ENCODE measurements around the gene ROR2.

Gene ROR2

DNA sequence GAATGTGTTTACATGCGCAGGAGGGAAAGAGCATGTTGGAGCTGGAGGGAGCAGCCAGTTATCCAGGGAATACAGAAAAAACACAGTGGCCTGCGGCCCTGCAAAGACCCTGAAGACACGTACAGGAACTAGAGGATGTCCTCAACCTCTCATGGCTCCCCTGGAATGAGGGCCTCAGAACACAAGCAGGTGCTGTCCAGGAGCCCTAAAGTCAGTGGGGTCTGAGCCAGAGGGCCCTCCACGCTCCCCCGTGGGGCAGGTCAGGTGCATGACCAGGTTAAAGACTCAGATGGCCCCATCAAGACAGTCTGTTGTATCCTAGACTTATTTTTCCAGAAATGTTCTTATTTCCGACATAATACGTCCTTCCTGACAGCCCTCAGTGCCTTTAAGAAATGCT, 106.9 kb downstream of the ROR2 start:
- Mint-ChIP-seq H3K27me3 (peaks cover 16% of the 10 kb centered on the region), H3K4me1 (ENCODE audit: low read depth) (peaks cover 12% of the 10 kb centered on the region), H3K27ac (no peak overlapping the region), H3K4me3 (no peak overlapping the region), H3K36me3 (ENCODE audit: low read depth) (no peaks in the 10 kb centered on the region), H3K9me3 (no peaks in the 10 kb centered on the region)

DNA sequence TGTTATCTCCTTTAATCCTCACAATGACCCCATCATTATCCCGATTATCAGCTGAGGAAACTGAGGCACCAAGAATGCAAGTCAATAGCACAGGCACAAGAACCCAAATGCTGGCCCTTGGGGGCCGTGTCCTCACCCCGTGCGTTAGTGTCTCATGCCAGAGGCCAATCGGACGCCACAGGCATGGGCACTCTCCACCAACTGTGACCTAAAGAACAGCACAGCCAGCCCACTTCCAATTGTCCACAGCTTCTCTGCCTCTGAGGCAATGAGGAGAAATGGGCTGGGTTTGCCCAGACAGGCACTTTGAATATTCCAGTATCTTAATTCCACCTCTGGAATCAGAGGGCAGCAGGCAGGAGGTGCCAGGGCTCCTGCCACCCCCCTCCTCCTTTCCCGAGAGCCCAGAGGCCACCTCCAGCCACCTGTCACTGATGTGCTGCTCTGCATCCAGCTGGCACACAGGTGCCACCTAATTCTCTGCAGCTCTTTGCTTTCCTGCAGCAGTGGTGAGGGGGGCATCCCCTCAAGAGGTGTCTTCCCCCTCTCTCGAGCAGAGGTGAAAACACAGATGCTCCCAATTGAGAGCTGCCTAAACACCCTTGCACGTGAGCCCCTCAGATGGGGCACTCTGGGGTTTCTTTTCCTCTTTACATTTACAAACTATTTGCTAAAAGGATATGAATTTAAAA, 107.5 kb downstream of the ROR2 start:
- Mint-ChIP-seq H3K27me3 (peaks cover 16% of the 10 kb centered on the region), H3K4me3 (no peak overlapping the region), H3K27ac (no peak overlapping the region), H3K36me3 (ENCODE audit: low read depth) (no peaks in the 10 kb centered on the region), H3K4me1 (ENCODE audit: low read depth) (peaks cover 9% of the 10 kb centered on the region), H3K9me3 (no peaks in the 10 kb centered on the region)

DNA sequence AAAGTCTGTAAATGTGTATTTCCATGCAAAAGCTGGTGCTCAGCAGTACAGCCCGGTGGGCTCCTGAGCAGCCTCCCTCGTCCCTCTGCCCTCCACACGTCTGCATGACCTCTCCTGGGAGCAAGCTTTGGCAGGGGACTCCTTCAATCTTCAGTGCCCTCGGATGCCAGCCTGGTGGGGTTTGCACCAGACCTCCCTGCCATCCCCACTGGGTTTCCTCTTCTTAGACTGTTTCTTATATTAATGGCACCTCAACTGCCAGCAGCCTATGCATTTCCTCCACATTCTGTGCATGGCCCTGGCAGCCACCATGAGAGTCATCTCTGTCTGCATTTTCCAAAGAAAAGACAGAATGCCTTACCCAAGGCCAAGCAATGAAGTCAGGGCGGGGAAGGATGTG, 108.4 kb downstream of the ROR2 start:
- Mint-ChIP-seq H3K36me3 (ENCODE audit: low read depth) (no peaks in the 10 kb centered on the region), H3K27ac (no peak overlapping the region), H3K27me3 (peaks cover 16% of the 10 kb centered on the region), H3K4me1 (ENCODE audit: low read depth) (no peaks in the 10 kb centered on the region), H3K9me3 (no peaks in the 10 kb centered on the region), H3K4me3 (no peak overlapping the region)

DNA sequence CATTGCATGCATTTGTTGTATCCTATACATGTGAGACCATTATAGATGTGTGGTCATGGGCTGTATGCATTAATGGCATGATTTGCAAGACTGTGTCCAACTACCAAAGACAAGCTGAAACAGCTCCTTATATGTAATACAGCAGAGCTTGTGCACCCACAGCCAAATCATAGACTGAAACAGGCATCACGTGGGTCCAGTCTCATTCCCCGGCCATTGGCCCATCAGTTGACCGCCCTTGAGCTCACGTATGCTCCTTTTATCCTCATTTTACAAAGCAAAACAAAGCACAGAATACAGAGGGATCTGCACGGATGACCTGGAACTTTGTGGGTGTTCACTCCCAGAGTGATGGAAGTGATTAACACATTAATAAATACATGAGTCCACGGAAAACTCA, 109.1 kb downstream of the ROR2 start:
- Mint-ChIP-seq H3K27ac (no peak overlapping the region), H3K4me1 (ENCODE audit: low read depth) (no peaks in the 10 kb centered on the region), H3K4me3 (no peak overlapping the region), H3K36me3 (ENCODE audit: low read depth) (no peaks in the 10 kb centered on the region), H3K9me3 (no peaks in the 10 kb centered on the region), H3K27me3 (peaks cover 16% of the 10 kb centered on the region)

DNA sequence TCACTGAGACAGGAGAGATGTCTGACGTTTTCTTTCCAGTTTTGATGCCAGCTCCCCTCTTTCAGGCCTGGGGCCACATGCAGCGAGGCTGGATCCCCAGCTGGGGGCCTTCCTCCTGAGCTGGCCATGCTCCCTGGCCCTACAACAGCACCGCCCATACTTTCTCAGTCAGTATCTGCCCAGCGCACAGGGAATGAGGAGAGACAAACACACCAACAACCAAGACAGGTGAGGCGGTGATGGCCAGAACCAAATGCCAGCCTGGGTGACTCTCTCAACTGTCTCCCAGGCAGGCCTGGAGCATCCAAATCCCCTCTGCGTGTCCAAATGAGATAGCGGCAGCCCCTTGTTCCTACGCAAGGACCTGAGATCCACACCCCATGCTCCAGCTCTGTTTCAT, 109.6 kb downstream of the ROR2 start:
- Mint-ChIP-seq H3K27me3 (peaks cover 16% of the 10 kb centered on the region), H3K9me3 (no peaks in the 10 kb centered on the region), H3K27ac (no peak overlapping the region), H3K36me3 (ENCODE audit: low read depth) (no peaks in the 10 kb centered on the region), H3K4me3 (no peak overlapping the region), H3K4me1 (ENCODE audit: low read depth) (no peaks in the 10 kb centered on the region)

DNA sequence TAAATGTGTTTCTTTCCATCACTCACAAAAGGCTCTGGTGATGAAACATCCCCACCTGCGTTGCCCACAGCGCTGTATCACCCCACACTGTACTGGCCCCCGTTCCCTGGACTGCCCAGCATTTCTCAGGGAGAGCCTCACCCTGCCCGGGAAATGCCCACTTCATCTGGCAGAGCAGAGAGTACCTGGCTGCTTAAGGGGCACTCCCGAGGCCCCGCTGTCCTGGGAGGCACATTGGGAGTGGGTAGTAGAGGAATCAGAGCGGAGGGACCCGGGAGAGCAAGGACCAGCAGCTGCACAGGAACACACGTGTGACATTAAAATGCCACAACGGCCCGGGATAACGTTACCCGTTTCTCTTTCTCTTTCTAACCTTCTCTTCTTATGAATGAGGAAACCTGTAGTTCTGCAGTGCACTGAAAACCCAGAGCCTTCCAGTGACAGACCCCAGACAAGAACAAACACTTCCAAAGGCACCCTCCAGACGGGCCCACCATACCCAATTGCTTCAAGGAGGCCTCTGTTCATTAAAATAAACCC, 110.0 kb downstream of the ROR2 start:
- no peaks in the 10 kb centered on the region for H3K4me1 Mint-ChIP-seq (ENCODE audit: low read depth)
- no peak overlapping the region for H3K4me3 Mint-ChIP-seq
- peaks cover 13% of the 10 kb centered on the region for H3K27me3 Mint-ChIP-seq
- no peak overlapping the region for H3K27ac Mint-ChIP-seq
- no peaks in the 10 kb centered on the region for H3K9me3 Mint-ChIP-seq
- H3K36me3 Mint-ChIP-seq (ENCODE audit: low read depth): no peaks in the 10 kb centered on the region

DNA sequence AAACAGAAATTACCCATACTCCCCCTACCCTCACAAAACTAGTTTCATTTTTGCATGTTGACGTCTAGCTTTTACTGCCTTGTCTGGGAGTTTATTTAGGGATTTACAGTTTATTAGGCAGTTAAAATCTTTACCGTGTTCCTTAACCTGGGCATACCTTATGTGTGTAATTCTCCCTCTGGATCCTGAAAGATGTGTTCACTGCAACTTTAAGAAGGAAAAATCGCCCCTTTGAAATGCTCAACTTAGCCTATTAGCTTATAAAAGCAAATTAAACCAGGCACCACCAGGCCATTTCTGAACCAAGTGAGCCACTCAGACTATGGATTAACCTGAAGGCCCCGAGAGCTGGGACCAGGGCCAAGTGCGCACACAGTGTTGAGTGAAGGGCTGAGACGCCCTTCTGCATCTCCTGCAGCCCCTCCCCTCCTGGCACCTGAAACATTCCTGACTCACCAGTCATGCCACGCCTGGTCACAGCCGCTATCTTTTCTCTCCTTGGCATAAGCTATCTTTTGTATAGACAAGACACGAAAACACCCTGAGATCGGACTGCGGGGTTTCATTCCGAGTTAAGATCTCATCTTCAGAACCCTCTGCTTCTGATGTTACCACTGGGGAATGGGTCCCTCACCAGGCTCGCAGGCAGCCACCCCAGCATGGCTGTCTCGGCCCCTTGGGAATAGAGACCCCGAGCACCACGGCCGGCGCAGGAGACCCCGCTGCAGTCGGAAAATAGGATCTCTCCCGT, 111.9 kb downstream of the ROR2 start:
- H3K4me1 Mint-ChIP-seq (ENCODE audit: low read depth): no peaks in the 10 kb centered on the region
- H3K27me3 Mint-ChIP-seq: peaks cover 13% of the 10 kb centered on the region
- H3K4me3 Mint-ChIP-seq: no peak overlapping the region
- no peaks in the 10 kb centered on the region for H3K36me3 Mint-ChIP-seq (ENCODE audit: low read depth)
- no peaks in the 10 kb centered on the region for H3K9me3 Mint-ChIP-seq
- H3K27ac Mint-ChIP-seq: no peak overlapping the region

DNA sequence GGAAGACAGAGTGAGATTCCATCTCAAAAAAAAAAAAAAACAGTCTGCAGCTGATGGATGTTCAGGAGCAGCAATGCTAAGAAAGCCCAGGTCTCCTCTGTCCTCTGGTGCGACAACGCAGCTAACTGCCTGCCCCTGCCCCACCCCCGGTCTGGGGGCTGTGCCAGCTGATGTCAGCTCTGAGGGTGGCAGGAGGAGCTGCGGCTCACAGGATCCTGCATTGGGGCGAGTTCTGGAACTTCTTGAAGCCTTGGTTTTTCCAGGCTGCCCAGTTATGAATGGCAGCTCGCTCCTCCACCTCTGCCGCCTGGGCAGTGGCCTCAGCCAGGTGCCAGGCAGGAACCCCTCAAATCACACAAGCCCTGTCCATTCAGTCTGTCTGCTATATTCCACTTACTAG, 113.5 kb downstream of the ROR2 start:
- H3K4me1 Mint-ChIP-seq (ENCODE audit: low read depth): no peaks in the 10 kb centered on the region
- peaks cover 12% of the 10 kb centered on the region for H3K27me3 Mint-ChIP-seq
- no peaks in the 10 kb centered on the region for H3K9me3 Mint-ChIP-seq
- H3K27ac Mint-ChIP-seq: no peak overlapping the region
- H3K4me3 Mint-ChIP-seq: no peak overlapping the region
- H3K36me3 Mint-ChIP-seq (ENCODE audit: low read depth): no peaks in the 10 kb centered on the region

DNA sequence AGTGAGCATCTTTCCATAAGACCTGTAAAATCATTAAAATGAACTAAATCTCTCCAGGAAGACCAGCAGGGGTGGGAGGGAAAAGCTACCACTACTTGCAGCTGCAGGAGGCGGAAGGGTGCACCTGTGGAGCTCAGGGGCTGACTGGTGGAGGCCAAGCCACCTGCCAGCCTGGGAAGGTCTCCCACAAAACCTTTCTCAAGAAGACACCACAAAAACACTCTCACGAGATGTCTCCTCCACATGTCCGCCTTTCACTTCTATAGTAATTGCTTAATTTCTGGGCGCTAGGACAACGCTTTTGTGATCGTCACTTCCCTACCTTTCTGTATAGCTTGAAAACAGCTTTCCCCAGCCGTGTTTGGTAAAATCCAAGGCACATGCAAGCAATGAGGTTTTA, 114.4 kb downstream of the ROR2 start:
- H3K36me3 Mint-ChIP-seq (ENCODE audit: low read depth): no peaks in the 10 kb centered on the region
- H3K27ac Mint-ChIP-seq: no peak overlapping the region
- H3K27me3 Mint-ChIP-seq: peaks cover 12% of the 10 kb centered on the region
- H3K4me1 Mint-ChIP-seq (ENCODE audit: low read depth): no peaks in the 10 kb centered on the region
- H3K9me3 Mint-ChIP-seq: no peaks in the 10 kb centered on the region
- H3K4me3 Mint-ChIP-seq: no peak overlapping the region

DNA sequence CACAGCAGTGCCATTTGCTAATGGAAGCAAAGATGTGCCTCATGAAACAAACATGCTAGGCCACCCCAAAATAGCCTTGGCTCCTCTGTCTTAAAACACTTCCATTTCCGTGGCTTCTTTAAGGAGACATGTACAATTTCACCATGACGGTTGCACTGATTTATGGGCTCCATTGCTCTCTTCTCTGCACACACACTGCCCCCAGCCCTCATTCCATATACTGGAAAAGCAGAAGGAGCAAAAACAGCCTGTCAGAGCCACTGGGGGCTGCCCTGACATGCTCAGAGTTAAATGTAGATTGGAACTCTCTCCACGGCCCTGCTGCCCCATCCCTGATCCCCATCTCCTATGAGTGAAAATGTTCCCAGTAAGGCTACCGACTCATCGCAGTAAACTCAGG, 114.8 kb downstream of the ROR2 start:
- no peaks in the 10 kb centered on the region for H3K9me3 Mint-ChIP-seq
- H3K27me3 Mint-ChIP-seq: peaks cover 12% of the 10 kb centered on the region

DNA sequence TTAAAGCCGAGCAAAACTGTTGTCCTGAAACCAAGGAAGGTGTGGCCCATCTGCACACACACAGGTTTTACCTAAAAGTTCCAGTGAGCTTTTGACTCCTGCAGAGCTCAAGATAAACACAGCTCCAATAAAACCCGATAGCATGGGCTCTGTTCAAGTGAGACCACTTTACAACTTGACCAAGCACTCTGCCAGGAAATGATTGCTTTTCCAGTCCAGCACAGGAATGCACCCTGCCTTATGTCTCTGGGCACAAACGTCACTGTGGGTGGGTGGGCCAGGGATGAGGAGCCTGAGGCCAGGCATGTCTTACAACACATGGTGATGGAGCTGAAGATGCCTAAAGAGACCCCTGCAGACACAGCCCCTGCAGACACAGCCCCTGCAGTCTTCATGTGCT, 115.3 kb downstream of the ROR2 start:
- H3K27ac Mint-ChIP-seq: no peak overlapping the region
- H3K4me3 Mint-ChIP-seq: no peak overlapping the region
- H3K36me3 Mint-ChIP-seq (ENCODE audit: low read depth): no peaks in the 10 kb centered on the region
- peaks cover 13% of the 10 kb centered on the region for H3K27me3 Mint-ChIP-seq
- no peaks in the 10 kb centered on the region for H3K9me3 Mint-ChIP-seq
- no peaks in the 10 kb centered on the region for H3K4me1 Mint-ChIP-seq (ENCODE audit: low read depth)

More for the DNA sequence above, 114.8 kb downstream of the ROR2 start:
- Mint-ChIP-seq H3K4me1 (ENCODE audit: low read depth) (no peaks in the 10 kb centered on the region), H3K4me3 (no peak overlapping the region), H3K36me3 (ENCODE audit: low read depth) (no peaks in the 10 kb centered on the region), H3K27ac (no peak overlapping the region)

DNA sequence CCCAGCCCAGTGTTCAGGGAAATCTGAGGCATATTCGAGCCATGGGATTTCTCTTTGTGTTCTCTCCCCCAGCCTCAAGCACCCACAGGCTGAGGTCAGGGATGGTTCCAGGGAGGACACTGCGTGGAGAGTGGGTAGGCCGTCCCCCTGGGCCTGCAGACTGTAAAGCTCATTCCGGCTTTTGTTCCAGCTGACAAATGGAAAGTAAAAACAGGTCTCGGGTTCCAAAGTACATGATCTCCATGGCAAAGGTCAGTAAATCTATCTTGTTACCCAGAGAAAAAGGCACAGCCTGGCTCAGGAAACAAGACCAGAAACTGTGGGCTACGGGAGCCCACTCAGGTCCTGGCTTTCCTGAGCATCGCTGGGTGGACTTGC, 116.2 kb downstream of the ROR2 start:
- H3K4me1 Mint-ChIP-seq (ENCODE audit: low read depth): no peaks in the 10 kb centered on the region
- H3K4me3 Mint-ChIP-seq: no peak overlapping the region
- H3K27ac Mint-ChIP-seq: no peak overlapping the region
- H3K36me3 Mint-ChIP-seq (ENCODE audit: low read depth): no peaks in the 10 kb centered on the region
- no peaks in the 10 kb centered on the region for H3K9me3 Mint-ChIP-seq
- peaks cover 14% of the 10 kb centered on the region for H3K27me3 Mint-ChIP-seq

DNA sequence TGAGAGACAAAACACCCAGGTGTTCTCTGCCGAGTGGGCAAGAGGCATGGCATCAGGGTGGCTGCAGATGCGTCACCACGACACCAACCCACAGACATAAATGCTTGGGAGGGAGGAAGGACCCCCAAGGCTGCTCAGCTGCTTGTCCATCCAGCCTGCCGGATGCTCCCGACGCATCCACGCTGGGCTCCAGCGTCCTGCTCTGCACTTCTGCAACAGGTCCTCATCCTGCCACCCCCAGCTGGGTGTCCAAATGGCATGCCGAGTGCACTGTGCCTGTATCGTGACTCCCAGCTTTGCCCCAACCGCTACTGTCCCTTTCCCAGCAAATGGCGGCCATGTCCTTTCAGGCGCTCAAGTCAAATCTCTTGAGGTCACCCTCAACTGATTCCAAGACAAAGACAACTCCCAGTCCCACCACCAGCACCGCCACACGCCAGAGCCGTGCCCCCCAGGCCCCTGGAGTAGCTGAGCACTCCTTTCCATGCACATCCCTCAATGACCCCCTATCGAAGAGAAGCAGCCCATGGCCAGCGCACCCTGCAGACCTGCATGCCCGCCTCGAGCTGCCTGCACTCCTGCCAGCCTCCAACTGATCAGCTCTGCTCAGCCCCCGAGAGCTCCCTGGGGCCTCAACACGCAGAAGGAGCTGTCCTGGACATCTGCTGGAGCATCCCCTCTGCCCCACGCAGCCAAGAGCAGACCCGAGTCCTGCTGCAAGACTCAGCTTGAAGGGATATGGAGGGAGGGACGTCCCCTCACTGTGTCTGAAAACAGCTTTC, 116.7 kb downstream of the ROR2 start:
- Mint-ChIP-seq H3K27ac (no peak overlapping the region), H3K27me3 (peaks cover 11% of the 10 kb centered on the region), H3K4me1 (ENCODE audit: low read depth) (no peaks in the 10 kb centered on the region), H3K36me3 (ENCODE audit: low read depth) (no peaks in the 10 kb centered on the region), H3K4me3 (no peak overlapping the region), H3K9me3 (no peaks in the 10 kb centered on the region)

DNA sequence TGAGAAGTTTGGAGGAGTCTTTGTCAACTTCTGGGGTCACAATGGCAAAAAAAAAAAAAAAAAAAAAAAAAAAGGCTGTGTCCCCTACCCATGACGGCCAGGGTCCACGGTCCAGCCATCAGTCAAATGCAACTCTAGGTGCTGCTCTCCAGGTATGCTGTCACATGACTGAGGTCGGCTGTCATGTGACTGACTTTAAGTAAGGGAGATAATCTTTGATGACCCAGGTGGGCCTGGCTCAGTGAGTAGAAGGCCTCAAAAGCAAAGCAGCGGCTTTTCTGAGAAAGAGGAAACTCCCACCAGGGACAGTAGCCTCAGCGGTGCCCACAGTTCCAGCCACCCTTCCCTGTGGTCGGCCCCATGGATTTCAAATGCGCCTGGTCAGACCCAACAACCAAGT, 117.7 kb downstream of the ROR2 start:
- no peak overlapping the region for H3K4me3 Mint-ChIP-seq
- peaks cover 11% of the 10 kb centered on the region for H3K27me3 Mint-ChIP-seq
- H3K36me3 Mint-ChIP-seq (ENCODE audit: low read depth): no peaks in the 10 kb centered on the region
- no peak overlapping the region for H3K27ac Mint-ChIP-seq
- no peaks in the 10 kb centered on the region for H3K4me1 Mint-ChIP-seq (ENCODE audit: low read depth)
- H3K9me3 Mint-ChIP-seq: no peaks in the 10 kb centered on the region

DNA sequence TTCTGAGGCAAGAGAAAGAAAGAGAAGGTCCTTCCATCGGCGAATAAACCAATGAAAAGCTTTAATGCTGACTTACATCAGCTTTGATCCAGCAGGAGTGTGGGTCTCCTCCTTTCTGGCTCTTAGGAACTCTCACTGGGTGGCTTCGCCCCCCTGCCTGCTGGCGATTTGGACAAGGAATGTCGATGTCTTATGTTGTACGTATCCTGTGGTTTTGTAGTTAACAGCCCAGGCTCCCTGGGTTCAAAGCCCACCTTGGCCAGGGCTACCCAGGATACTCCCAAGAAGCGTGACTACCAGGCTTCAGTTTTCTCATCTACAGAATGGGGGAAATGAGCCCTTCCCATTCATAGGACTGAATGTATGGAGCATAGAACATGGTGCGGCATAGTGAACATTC, 124.2 kb downstream of the ROR2 start:
- Mint-ChIP-seq H3K4me3 (no peak overlapping the region), H3K27me3 (peaks cover 12% of the 10 kb centered on the region), H3K9me3 (no peaks in the 10 kb centered on the region), H3K4me1 (ENCODE audit: low read depth) (no peaks in the 10 kb centered on the region), H3K27ac (no peak overlapping the region), H3K36me3 (ENCODE audit: low read depth) (no peaks in the 10 kb centered on the region)

All from stimulated activated naive CD8-positive, alpha-beta T cell treated with anti-CD3 and anti-CD28 coated beads, Interleukin-15, Interleukin-2, amounts not matched to agents 100 ng/mL and 50 ng/mL, for 24 hours (primary cell).